GM23248 (cell line): ENCODE data around the gene ZMIZ1. TPM values are rescaled to one million over a fixed set of nuclear protein-coding genes. Genes with fewer than 3 reads are reported as not detected.

Experiments
- DNase-seq: peaks from one replicate; pipeline ENCODE4 v3.0.0-alpha.2; 2015
- H2AFZ ChIP-seq: fragments of 200-600 bp; sonication (generic); 2 replicates; pipeline ENCODE4 v1.6.1; 2016; ENCODE audit warnings: antibody characterized with exemption
- H3F3A ChIP-seq: fragments of 200-600 bp; sonication (generic); 2 replicates; pipeline ENCODE4 v1.6.1; 2016; ENCODE audit warnings: mild to moderate bottlenecking, antibody characterized with exemption, mixed run types; ENCODE audit not compliant: insufficient read depth
- H3K27ac ChIP-seq: fragments of 200-600 bp; sonication (generic); 2 replicates; pipeline ENCODE4 v1.5.1; 2016; ENCODE audit warnings: mild to moderate bottlenecking
- H3K27me3 ChIP-seq: fragments of 200-600 bp; sonication (generic); replicated peaks from 2 replicates; pipeline ENCODE4 v1.6.1; 2016; ENCODE audit warnings: mild to moderate bottlenecking; ENCODE audit not compliant: insufficient read depth
- H3K36me3 ChIP-seq: fragments of 200-600 bp; sonication (generic); 2 replicates; pipeline ENCODE4 v1.6.1; 2016; ENCODE audit warnings: low read depth, mild to moderate bottlenecking
- H3K4me1 ChIP-seq: fragments of 200-600 bp; sonication (generic); 2 replicates; pipeline ENCODE4 v1.6.1; 2016; ENCODE audit warnings: mild to moderate bottlenecking; ENCODE audit not compliant: insufficient read depth
- H3K4me2 ChIP-seq: fragments of 200-600 bp; sonication (generic); one replicate; pipeline ENCODE4 v1.6.1; 2016; ENCODE audit warnings: mild to moderate bottlenecking; ENCODE audit not compliant: unreplicated experiment
- H3K4me3 ChIP-seq: fragments of 200-600 bp; sonication (generic); 2 replicates; pipeline ENCODE4 v1.5.1; 2016; ENCODE audit warnings: mild to moderate bottlenecking
- H3K79me2 ChIP-seq: fragments of 200-600 bp; sonication (generic); 2 replicates; pipeline ENCODE4 v1.6.1; 2016; ENCODE audit warnings: mild to moderate bottlenecking; ENCODE audit not compliant: insufficient read depth
- H3K9ac ChIP-seq: fragments of 200-600 bp; sonication (generic); 2 replicates; pipeline ENCODE4 v1.6.1; 2016; ENCODE audit warnings: mild to moderate bottlenecking
- H3K9me2 ChIP-seq: fragments of 200-600 bp; sonication (generic); 2 replicates; pipeline ENCODE4 v1.6.1; 2016; ENCODE audit warnings: mixed run types, mild to moderate bottlenecking, moderate library complexity; ENCODE audit not compliant: insufficient read depth
- H3K9me3 ChIP-seq: fragments of 200-600 bp; sonication (generic); one replicate; pipeline ENCODE4 v1.6.1; 2017; ENCODE audit warnings: low read depth
- H4K20me1 ChIP-seq: fragments of 200-600 bp; sonication (generic); 2 replicates; pipeline ENCODE4 v1.6.0; 2016; ENCODE audit not compliant: insufficient read depth
- EZH2 ChIP-seq: fragments of 200-600 bp; sonication (generic); IDR thresholded peaks from 2 replicates; pipeline ENCODE4 v1.6.1; 2018; ENCODE audit warnings: antibody characterized with exemption, mild to moderate bottlenecking; ENCODE audit not compliant: insufficient read depth, poor library complexity, severe bottlenecking
- EZH2phosphoT487 ChIP-seq: fragments of 200-600 bp; sonication (generic); IDR thresholded peaks from 2 replicates; pipeline ENCODE4 v1.6.1; 2018; ENCODE audit warnings: antibody characterized with exemption, moderate library complexity, mild to moderate bottlenecking, low read depth; ENCODE audit not compliant: insufficient read depth
- WGBS, 2 experiments: methylation state at CpG; one replicate each; pipeline ENCODE4 v1.1.6; 2015 to 2017; ENCODE audit warnings: low lambda C conversion rate in 2 of 2, low coverage in 1 of 2; ENCODE audit errors: missing lambda C conversion rate in 2 of 2; 5-methylcytosine and 5-hydroxymethylcytosine counted together
- in situ Hi-C: fragments of 300-500 bp; cut with MboI; formaldehyde crosslinking; loops from 2 replicates; pipeline ENCODE4 v1.15.0; 2020
- polyA plus RNA-seq: library from polyadenylated mRNA; unstranded; fragments of >200 nt; fragmentation: Nextera tagmentation; extraction: Ambion mirVana; gene quantifications from 2 replicates; pipeline ENCODE4 v1.2.1, GENCODE V29; 2016
- total RNA-seq: library from RNA; depleted of rRNA; stranded (reverse); fragments of >200 nt; shearing (Covaris generic); gene quantifications from 2 replicates; pipeline ENCODE4 v1.2.3, GENCODE V29; 2014

The ZMIZ1 gene
- total and polyA plus RNA-seq, 2 experiments from 2014 or later = 21.9 to 28.4 TPM

GRCh38 chr10:79224263-79224949, 155.6 kb downstream of the ZMIZ1 start:
- Histone ChIP-seq H3K4me1 (no peaks in the 10 kb centered on the region), H3K9ac (no peak overlapping the region), H3K27me3 (no peaks in the 10 kb centered on the region), H3K27ac (no peak overlapping the region), H3F3A (peaks cover 5% of the 10 kb centered on the region; the same call in 1 of the 2 replicates), H4K20me1 (no peaks in the 10 kb centered on the region), H3K9me3 (no peaks in the 10 kb centered on the region), H2AFZ (no peak overlapping the region), H3K4me2 (no peak overlapping the region), H3K9me2 (no peaks in the 10 kb centered on the region), H3K36me3 (peaks cover 19% of the 10 kb centered on the region; the same call in 1 of the 2 replicates), H3K4me3 (no peak overlapping the region), H3K79me2 (peaks cover 26% of the 10 kb centered on the region)
- in situ Hi-C loops = no loop called here
- TF ChIP-seq EZH2phosphoT487 (no peak), EZH2 (no peak)
- WGBS, 2 experiments = 92% methylated on average over 11 of the region's 11 CpGs
- DNase-seq = no peak

- Histone ChIP-seq H3K9me3 (no peaks in the 10 kb centered on the region), H3K27me3 (no peaks in the 10 kb centered on the region), H2AFZ (no peak overlapping the region), H3K4me3 (no peak overlapping the region), H3K27ac (no peak overlapping the region), H3K9me2 (no peaks in the 10 kb centered on the region), H3K9ac (no peak overlapping the region), H3F3A (peaks cover 5% of the 10 kb centered on the region; the same call in 1 of the 2 replicates), H3K36me3 (peaks cover 19% of the 10 kb centered on the region; the same call in 1 of the 2 replicates), H3K79me2 (peaks cover 20% of the 10 kb centered on the region), H3K4me2 (no peak overlapping the region), H3K4me1 (no peaks in the 10 kb centered on the region), H4K20me1 (no peaks in the 10 kb centered on the region)
- no peak for DNase-seq
- TF ChIP-seq EZH2 (no peak), EZH2phosphoT487 (no peak)
- in situ Hi-C loops = no loop called here
- 84 to 90% methylated on average over 5 of the region's 5 CpGs for WGBS, 2 experiments
These were observed 156.2 kb downstream of the ZMIZ1 start for GRCh38 chr10:79224992-79225391.

DNA sequence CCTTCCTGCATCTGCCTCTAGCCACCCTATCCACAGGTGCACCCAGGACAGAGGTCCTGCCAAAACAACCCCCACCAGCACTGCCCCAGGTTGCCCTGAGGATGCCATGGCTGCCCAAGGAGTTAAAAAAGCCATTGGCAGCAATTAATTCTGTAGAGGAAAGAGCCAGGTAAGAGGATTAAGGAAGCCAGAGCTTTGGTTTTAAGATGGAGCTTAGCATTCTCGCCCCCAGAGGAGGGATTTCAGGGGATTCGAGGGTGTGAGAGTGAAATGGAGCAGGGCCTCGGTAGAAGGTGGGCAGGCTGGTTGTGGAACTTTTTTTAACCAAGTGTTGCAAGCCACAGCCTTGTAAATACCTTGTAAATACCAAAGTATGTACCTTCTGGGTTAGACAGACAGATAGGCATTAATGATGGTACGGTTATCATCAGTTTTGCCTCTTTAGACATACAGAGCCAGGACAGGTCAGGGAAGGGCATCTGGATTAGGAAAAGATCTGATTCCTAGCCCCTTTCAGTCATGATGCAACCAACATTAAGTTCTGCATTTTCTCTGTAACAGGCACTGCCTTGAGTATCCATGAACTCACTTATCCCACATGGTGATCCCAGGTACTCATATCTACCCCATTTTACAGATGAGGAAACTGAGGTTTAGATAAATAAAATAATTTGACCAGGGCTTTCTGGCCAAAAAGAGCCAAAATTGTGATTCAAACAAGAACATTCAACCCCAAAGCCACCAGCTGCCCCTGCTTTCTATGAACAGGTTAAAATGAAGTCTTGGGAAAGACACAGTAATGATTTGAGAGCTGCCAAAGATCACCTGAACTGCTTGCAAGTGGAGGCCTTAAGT, 157.9 kb downstream of the ZMIZ1 start:
- Histone ChIP-seq H3K4me1 (no peaks in the 10 kb centered on the region), H3K79me2 (peaks cover 21% of the 10 kb centered on the region), H3F3A (peaks cover 5% of the 10 kb centered on the region; the same call in 1 of the 2 replicates), H3K4me3 (no peak overlapping the region), H3K27ac (no peak overlapping the region), H3K9me3 (no peaks in the 10 kb centered on the region), H3K4me2 (no peak overlapping the region), H3K36me3 (peaks cover 19% of the 10 kb centered on the region; the same call in 1 of the 2 replicates), H3K9ac (no peak overlapping the region), H3K9me2 (no peaks in the 10 kb centered on the region), H2AFZ (no peak overlapping the region), H4K20me1 (no peaks in the 10 kb centered on the region), H3K27me3 (no peaks in the 10 kb centered on the region)
- WGBS, 2 experiments = 86 to 92% methylated on average over 4 of the region's 4 CpGs
- no peak for TF ChIP-seq EZH2
- TF ChIP-seq EZH2phosphoT487 = no peak
- no peak for DNase-seq
- in situ Hi-C loops = no loop called here

- 83 to 88% methylated on average over 5 of the region's 5 CpGs for WGBS, 2 experiments
- Histone ChIP-seq H3K27me3 (no peaks in the 10 kb centered on the region), H3F3A (peaks cover 14% of the 10 kb centered on the region; the same call in 1 of the 2 replicates), H3K9me3 (no peaks in the 10 kb centered on the region), H3K4me2 (no peak overlapping the region), H3K79me2 (peaks cover 11% of the 10 kb centered on the region), H3K36me3 (peaks cover 19% of the 10 kb centered on the region; the same call in 1 of the 2 replicates), H2AFZ (no peak overlapping the region), H4K20me1 (no peaks in the 10 kb centered on the region), H3K27ac (no peak overlapping the region), H3K4me1 (peaks cover 4% of the 10 kb centered on the region), H3K4me3 (no peak overlapping the region), H3K9ac (no peak overlapping the region), H3K9me2 (no peaks in the 10 kb centered on the region)
- DNase-seq = no peak
- in situ Hi-C loops = no loop called here
- no peak for TF ChIP-seq EZH2
- no peak for TF ChIP-seq EZH2phosphoT487
These were observed 160.3 kb downstream of the ZMIZ1 start for GRCh38 chr10:79229071-79229541.
